Activated CD8-positive, alpha-beta memory T cell treated with anti-CD3 and anti-CD28 coated beads, Interleukin-2, amount 10 ng/mL, durations not matched to agents 7 days and 5 days (primary cell): ENCODE data around the gene ERC2. TPM values are rescaled to one million over a fixed set of nuclear protein-coding genes. Genes with fewer than 3 reads are reported as not detected.
"Not testable (repeated sequence)": the region's sequence is repeated elsewhere in the genome, so short reads cannot be mapped to it uniquely, and the experiment has no call there.

ENCODE experiments used
- ATAC-seq: fragments of 150-1000 bp; cut with Tn5 transposase; one replicate; pipeline ENCODE4 v1.10.0; 2021; ENCODE audit warnings: moderate library complexity
- CTCF ChIA-PET: fragments of 350-600 bp; sonication (Branson Sonifier 250); formaldehyde crosslinking; loops from one replicate; lab custom pipeline; 2021; ENCODE audit warnings: antibody characterized with exemption; lab: Charles Lee
- DNase-seq: peaks from one replicate; pipeline ENCODE4 v3.0.0-alpha.2; 2020
- H3K27ac Mint-ChIP-seq: one replicate; pipeline ENCODE4 v1.8.0; 2021; ENCODE audit warnings: mild to moderate bottlenecking, mixed read lengths
- H3K27me3 Mint-ChIP-seq: one replicate; pipeline ENCODE4 v1.8.0; 2021; ENCODE audit warnings: mixed read lengths
- H3K36me3 Mint-ChIP-seq: one replicate; pipeline ENCODE4 v1.8.0; 2021; ENCODE audit warnings: mild to moderate bottlenecking, mixed read lengths
- H3K4me1 Mint-ChIP-seq: one replicate; pipeline ENCODE4 v1.8.0; 2021; ENCODE audit warnings: mixed read lengths
- H3K4me3 Mint-ChIP-seq: one replicate; pipeline ENCODE4 v1.8.0; 2021; ENCODE audit warnings: mild to moderate bottlenecking, moderate library complexity, mixed read lengths
- H3K9me3 Mint-ChIP-seq: one replicate; pipeline ENCODE4 v1.8.0; 2022; ENCODE audit warnings: low read depth, mixed read lengths
- total RNA-seq, 2 experiments: library from RNA; stranded (reverse); gene quantifications; one replicate each; pipeline ENCODE4 v1.2.3, GENCODE V29; 2021

ERC2 gene
- total RNA-seq, 2 experiments from 2014 or later: not detected

DNA sequence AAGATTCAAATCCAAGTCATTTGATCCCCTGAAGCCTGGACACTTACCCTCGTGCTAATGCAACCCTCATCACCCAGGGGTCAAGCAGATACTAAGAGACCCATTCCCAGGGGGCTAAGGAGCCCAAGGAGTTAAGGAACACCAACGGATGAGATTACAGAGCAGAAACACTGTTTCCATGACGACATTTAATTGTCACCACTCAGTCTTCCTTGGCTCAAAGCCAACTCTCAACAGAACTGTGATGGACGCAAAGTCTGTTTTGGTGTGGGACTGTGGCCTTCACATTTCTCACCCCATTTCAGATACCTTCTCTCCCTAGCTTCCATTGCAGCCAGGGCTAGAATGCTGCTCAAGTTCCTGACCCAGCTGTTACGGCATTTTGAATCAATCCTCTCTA lies 597.7 kb downstream of the ERC2 start:
- CTCF ChIA-PET: no interaction called here
- ATAC-seq (no peak), DNase-seq (no peak)
- Mint-ChIP-seq H3K4me3 (no peak overlapping the region), H3K27ac (no peak overlapping the region), H3K27me3 (no peaks in the 10 kb centered on the region), H3K4me1 (no peaks in the 10 kb centered on the region), H3K9me3 (no peaks in the 10 kb centered on the region), H3K36me3 (no peaks in the 10 kb centered on the region)

- ATAC-seq: no peak
- Mint-ChIP-seq H3K27ac (no peak overlapping the region), H3K36me3 (no peaks in the 10 kb centered on the region), H3K4me1 (no peaks in the 10 kb centered on the region), H3K4me3 (no peak overlapping the region), H3K9me3 (no peaks in the 10 kb centered on the region), H3K27me3 (no peaks in the 10 kb centered on the region)
- CTCF ChIA-PET: no interaction called here
- DNase-seq: no peak
These were observed 599.9 kb downstream of the ERC2 start for GRCh38 chr3:55868347-55868746.

- Mint-ChIP-seq H3K27me3 (no peaks in the 10 kb centered on the region), H3K4me3 (no peak overlapping the region), H3K27ac (no peak overlapping the region), H3K9me3 (no peaks in the 10 kb centered on the region), H3K36me3 (no peaks in the 10 kb centered on the region), H3K4me1 (no peaks in the 10 kb centered on the region)
- no peak for ATAC-seq
- no peak for DNase-seq
- CTCF ChIA-PET: no interaction called here
These were observed 605.2 kb downstream of the ERC2 start for GRCh38 chr3:55863028-55863427.

GRCh38 chr3:55860049-55860721 lies 608.1 kb downstream of the ERC2 start:
- H3K9me3 Mint-ChIP-seq: no peaks in the 10 kb centered on the region
- no peak for ATAC-seq
- no peaks in the 10 kb centered on the region for H3K4me1 Mint-ChIP-seq
- no peaks in the 10 kb centered on the region for H3K36me3 Mint-ChIP-seq
- H3K27ac Mint-ChIP-seq: no peak overlapping the region
- CTCF ChIA-PET: no interaction called here
- H3K4me3 Mint-ChIP-seq: no peak overlapping the region
- no peaks in the 10 kb centered on the region for H3K27me3 Mint-ChIP-seq
- DNase-seq: no peak

DNA sequence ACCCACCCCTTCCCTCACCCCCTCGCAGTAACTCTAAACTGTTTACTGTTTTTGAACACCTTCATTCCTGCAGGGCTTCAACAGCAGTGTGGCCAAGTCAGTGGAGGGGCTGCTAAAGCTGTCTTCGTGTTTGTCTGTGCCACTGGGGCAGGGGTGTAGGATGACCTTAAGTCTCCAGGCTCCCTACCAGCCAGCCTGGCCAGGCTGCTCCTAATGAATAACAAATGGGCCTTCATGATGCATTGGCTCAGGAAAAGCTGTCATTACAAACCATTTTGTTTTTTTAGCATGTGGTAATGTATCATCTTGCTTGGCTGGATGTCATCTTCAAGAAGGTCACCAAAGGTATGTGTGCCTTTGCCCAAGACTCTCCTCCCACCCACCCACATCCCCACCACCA lies 609.0 kb downstream of the ERC2 start:
- Mint-ChIP-seq H3K27ac (no peak overlapping the region), H3K4me1 (no peaks in the 10 kb centered on the region), H3K27me3 (no peaks in the 10 kb centered on the region), H3K36me3 (no peaks in the 10 kb centered on the region), H3K9me3 (no peaks in the 10 kb centered on the region), H3K4me3 (no peak overlapping the region)
- no peak for DNase-seq
- ATAC-seq: no peak
- CTCF ChIA-PET: no interaction called here

GRCh38 chr3:55858727-55859126 lies 609.5 kb downstream of the ERC2 start:
- Mint-ChIP-seq H3K27me3 (no peaks in the 10 kb centered on the region), H3K27ac (no peak overlapping the region), H3K4me3 (no peak overlapping the region), H3K36me3 (no peaks in the 10 kb centered on the region), H3K9me3 (no peaks in the 10 kb centered on the region), H3K4me1 (no peaks in the 10 kb centered on the region)
- CTCF ChIA-PET: no interaction called here
- ATAC-seq: no peak
- no peak for DNase-seq

- ATAC-seq: no peak
- Mint-ChIP-seq H3K36me3 (no peaks in the 10 kb centered on the region), H3K4me1 (no peaks in the 10 kb centered on the region), H3K4me3 (no peak overlapping the region), H3K27me3 (no peaks in the 10 kb centered on the region), H3K27ac (no peak overlapping the region), H3K9me3 (no peaks in the 10 kb centered on the region)
- no peak for DNase-seq
- CTCF ChIA-PET: no interaction called here
These were observed 610.0 kb downstream of the ERC2 start for GRCh38 chr3:55858302-55858701.

- ATAC-seq (no peak), DNase-seq (no peak)
- Mint-ChIP-seq H3K36me3 (no peaks in the 10 kb centered on the region), H3K4me1 (no peaks in the 10 kb centered on the region), H3K9me3 (no peaks in the 10 kb centered on the region), H3K4me3 (no peak overlapping the region), H3K27ac (no peak overlapping the region), H3K27me3 (no peaks in the 10 kb centered on the region)
- CTCF ChIA-PET: no interaction called here
These were observed 610.6 kb downstream of the ERC2 start for GRCh38 chr3:55857633-55858032.

- CTCF ChIA-PET: no interaction called here
- Mint-ChIP-seq H3K36me3 (no peaks in the 10 kb centered on the region), H3K27me3 (no peaks in the 10 kb centered on the region), H3K27ac (no peak overlapping the region), H3K9me3 (no peaks in the 10 kb centered on the region), H3K4me1 (no peaks in the 10 kb centered on the region), H3K4me3 (no peak overlapping the region)
- no peak for ATAC-seq
- DNase-seq: no peak
These were observed 613.0 kb downstream of the ERC2 start for GRCh38 chr3:55855311-55855710.

DNA sequence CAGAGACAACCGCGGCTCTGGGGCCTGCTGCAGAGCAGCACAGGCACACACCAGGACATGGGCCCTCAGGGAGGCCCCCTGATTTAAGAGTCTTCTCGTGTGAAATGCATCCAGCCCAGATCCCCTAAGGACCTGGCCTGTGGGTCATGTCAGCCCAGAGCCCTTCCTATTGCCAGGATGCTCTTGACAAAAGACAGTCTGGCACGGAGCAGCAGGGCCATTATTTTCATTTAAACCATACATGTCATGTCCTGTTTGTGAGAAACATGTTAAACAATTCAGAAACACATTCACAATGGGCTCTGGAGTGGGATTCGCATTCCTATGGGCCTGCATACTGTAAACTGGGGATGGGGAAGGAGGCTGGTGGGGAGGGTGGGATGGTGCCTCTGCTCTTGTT lies 613.8 kb downstream of the ERC2 start:
- DNase-seq (no peak), ATAC-seq (no peak)
- no peaks in the 10 kb centered on the region for H3K4me1 Mint-ChIP-seq
- H3K9me3 Mint-ChIP-seq: no peaks in the 10 kb centered on the region
- no peak overlapping the region for H3K4me3 Mint-ChIP-seq
- CTCF ChIA-PET: no interaction called here
- no peak overlapping the region for H3K27ac Mint-ChIP-seq
- H3K27me3 Mint-ChIP-seq: no peaks in the 10 kb centered on the region
- H3K36me3 Mint-ChIP-seq: no peaks in the 10 kb centered on the region

DNA sequence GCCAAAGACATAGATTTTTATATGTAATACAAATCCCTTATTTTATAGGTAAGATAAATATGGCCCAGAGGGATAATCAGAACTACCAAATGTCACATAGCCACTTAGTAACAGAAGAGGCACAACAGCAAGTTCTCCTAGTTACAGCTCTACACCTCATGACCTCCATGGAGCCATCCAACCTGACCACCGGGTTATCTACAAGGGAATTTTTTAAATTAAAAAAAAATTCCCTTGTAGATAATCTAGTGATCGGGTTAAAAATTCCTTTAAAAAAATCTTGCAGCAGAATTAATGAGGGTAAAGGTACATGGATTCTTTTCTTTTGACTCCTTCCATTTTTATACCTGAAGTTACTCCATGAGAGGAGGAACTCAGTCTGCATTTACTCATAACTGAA lies 615.9 kb downstream of the ERC2 start:
- H3K36me3 Mint-ChIP-seq: no peaks in the 10 kb centered on the region
- no peak overlapping the region for H3K4me3 Mint-ChIP-seq
- no peaks in the 10 kb centered on the region for H3K4me1 Mint-ChIP-seq
- DNase-seq (no peak), ATAC-seq (no peak)
- H3K9me3 Mint-ChIP-seq: no peaks in the 10 kb centered on the region
- H3K27me3 Mint-ChIP-seq: no peaks in the 10 kb centered on the region
- no peak overlapping the region for H3K27ac Mint-ChIP-seq
- CTCF ChIA-PET: no interaction called here

DNA sequence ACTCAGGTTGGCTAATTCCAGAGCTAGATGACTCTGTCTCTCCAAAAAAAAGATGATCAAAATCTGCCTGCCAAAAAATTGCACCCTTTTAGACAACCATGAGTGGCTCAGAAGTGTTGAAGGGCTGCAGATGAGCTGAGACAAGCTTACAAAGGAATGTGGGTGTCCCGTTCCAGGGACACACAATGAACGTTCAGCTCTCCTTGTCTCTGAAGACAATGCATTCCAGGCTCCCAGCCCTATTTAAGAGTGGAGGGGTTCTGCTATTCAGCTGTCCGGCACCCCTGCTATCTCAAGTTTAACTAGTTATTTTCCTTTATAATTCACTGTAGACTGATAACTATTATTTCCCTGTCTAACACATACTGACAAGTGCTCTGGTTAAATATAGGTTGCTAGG lies 626.1 kb downstream of the ERC2 start:
- H3K4me1 Mint-ChIP-seq: no peaks in the 10 kb centered on the region
- DNase-seq (no peak), ATAC-seq (no peak)
- H3K27me3 Mint-ChIP-seq: no peaks in the 10 kb centered on the region
- H3K9me3 Mint-ChIP-seq: no peaks in the 10 kb centered on the region
- H3K27ac Mint-ChIP-seq: no peak overlapping the region
- CTCF ChIA-PET: no interaction called here
- no peak overlapping the region for H3K4me3 Mint-ChIP-seq
- H3K36me3 Mint-ChIP-seq: no peaks in the 10 kb centered on the region

- H3K4me3 Mint-ChIP-seq, H3K9me3 Mint-ChIP-seq, H3K4me1 Mint-ChIP-seq, ATAC-seq, H3K27ac Mint-ChIP-seq, H3K36me3 Mint-ChIP-seq, CTCF ChIA-PET, DNase-seq, H3K27me3 Mint-ChIP-seq: not testable (repeated sequence)
These were observed 636.4 kb downstream of the ERC2 start for GRCh38 chr3:55831876-55832275.

- CTCF ChIA-PET: no interaction called here
- Mint-ChIP-seq H3K36me3 (no peaks in the 10 kb centered on the region), H3K27ac (no peak overlapping the region), H3K4me1 (no peaks in the 10 kb centered on the region), H3K4me3 (no peak overlapping the region), H3K9me3 (peaks cover 2% of the 10 kb centered on the region), H3K27me3 (no peaks in the 10 kb centered on the region)
- ATAC-seq (no peak), DNase-seq (no peak)
These were observed 639.6 kb downstream of the ERC2 start for GRCh38 chr3:55828712-55829111.

GRCh38 chr3:55827786-55828185 lies 640.5 kb downstream of the ERC2 start:
- Mint-ChIP-seq H3K36me3 (no peaks in the 10 kb centered on the region), H3K4me3 (no peak overlapping the region), H3K4me1 (no peaks in the 10 kb centered on the region), H3K27me3 (no peaks in the 10 kb centered on the region), H3K27ac (no peak overlapping the region), H3K9me3 (peaks cover 3% of the 10 kb centered on the region)
- ATAC-seq: no peak
- CTCF ChIA-PET: no interaction called here
- DNase-seq: no peak
